Choroid plexus epithelial cell (primary cell): ENCODE measurements around the gene SMG1.
A peak's percentile ranks its signal among the peaks of the same experiment; 100 is the strongest.

ENCODE experiments used
- DNase-seq: peaks from one replicate; pipeline ENCODE4 v3.0.0-alpha.2; 2010; ENCODE audit warnings: low read depth
- H3K4me3 ChIP-seq: 2 replicates; pipeline ENCODE4 v1.5.1; 2011; ENCODE audit warnings: low read depth, mild to moderate bottlenecking, control low read depth, low read length, moderate library complexity
- CTCF ChIP-seq: conservative IDR thresholded peaks from 2 replicates; pipeline ENCODE4 v1.5.1; 2011; ENCODE audit warnings: low read depth, mild to moderate bottlenecking, control low read depth, inconsistent platforms, low read length, moderate library complexity

The SMG1 gene

GRCh38 chr16:18799500-18799899 lies 126.7 kb downstream of the SMG1 start:
- no peak for TF ChIP-seq CTCF
- peak overlapping the region; percentile 76 for H3K4me3 ChIP-seq
- DNase-seq, result no peak

- H3K4me3 ChIP-seq, result no peak overlapping the region
- no peak for DNase-seq
- no peak for TF ChIP-seq CTCF
Measured at GRCh38 chr16:18797746-18798145, 128.5 kb downstream of the SMG1 start.

- H3K4me3 ChIP-seq, result no peak overlapping the region
- DNase-seq, result no peak
- TF ChIP-seq CTCF, result no peak
Measured at GRCh38 chr16:18796377-18796776, 129.8 kb downstream of the SMG1 start.

- DNase-seq, result no peak
- no peak overlapping the region for H3K4me3 ChIP-seq
- no peak for TF ChIP-seq CTCF
Measured at GRCh38 chr16:18792836-18793433, 133.3 kb downstream of the SMG1 start.

- peak; percentile 99 for DNase-seq
- TF ChIP-seq CTCF, result no peak
- H3K4me3 ChIP-seq, result peak within 1 kb of the TSS; percentile 100
Measured at GRCh38 chr16:18789850-18790706, 136.1 kb downstream of the SMG1 start, which contains the start of gene RPS15A. Gene RPS15A, minus strand, starts transcription at chr16:18790334. Its CDS starts 1,221 bp downstream, at chr16:18789113.

GRCh38 chr16:18789515-18789849 lies 136.7 kb downstream of the SMG1 start:
- peak overlapping the region; percentile 100 for H3K4me3 ChIP-seq
- no peak for TF ChIP-seq CTCF
- DNase-seq, result no peak
